Suprapubic skin (tissue), 4 donors: ENCODE results near the gene ANLN. TPM values are rescaled to one million over a fixed set of nuclear protein-coding genes. Genes with fewer than 3 reads are reported as not detected.

Source experiments
- DNase-seq, 2 donors: peaks; one replicate each; pipeline ENCODE4 v3.0.0-alpha.2; 2019; ENCODE audit warnings: low spot score in 2 of 2
- H3K27ac ChIP-seq: fragments of 200-600 bp; sonication (generic); one replicate; pipeline ENCODE4 v1.5.1; 2019
- H3K27me3 ChIP-seq: fragments of 200-600 bp; sonication (generic); one replicate; pipeline ENCODE4 v1.5.1; 2019
- H3K36me3 ChIP-seq: fragments of 200-600 bp; sonication (generic); one replicate; pipeline ENCODE4 v1.5.1; 2019
- H3K4me1 ChIP-seq: fragments of 200-600 bp; sonication (generic); one replicate; pipeline ENCODE4 v1.5.1; 2019
- H3K4me3 ChIP-seq: fragments of 200-600 bp; sonication (generic); one replicate; pipeline ENCODE4 v1.5.1; 2019; ENCODE audit warnings: mild to moderate bottlenecking
- H3K9me3 ChIP-seq: fragments of 200-600 bp; sonication (generic); one replicate; pipeline ENCODE4 v1.5.1; 2019
- CTCF ChIP-seq, 2 donors: fragments of 200-600 bp in 1 of 2; fragments of 450-650 bp in 1 of 2; sonication (generic) in 1 of 2; IDR thresholded peaks; one replicate each; pipeline ENCODE4 v1.5.1; 2016 to 2019; ENCODE audit warnings: antibody characterized with exemption in 2 of 2, mild to moderate bottlenecking in 1 of 2, moderate library complexity in 1 of 2
- EP300 ChIP-seq: sonication (generic); formaldehyde crosslinking; IDR thresholded peaks from one replicate; pipeline ENCODE4 v1.6.1; 2017; ENCODE audit warnings: antibody characterized with exemption
- POLR2A ChIP-seq, 2 donors: fragments of 450-650 bp; IDR thresholded peaks; one replicate each; pipeline ENCODE4 v1.6.1; 2017; ENCODE audit warnings: antibody characterized with exemption in 2 of 2, mild to moderate bottlenecking in 2 of 2, moderate library complexity in 2 of 2
- POLR2AphosphoS5 ChIP-seq, 3 donors: sonication (generic); formaldehyde crosslinking; IDR thresholded peaks; one replicate each; pipeline ENCODE4 v1.6.1; 2017; ENCODE audit warnings: antibody characterized with exemption in 3 of 3
- WGBS: methylation state at CpG from one replicate; pipeline ENCODE4 v1.1.5; 2018; 5-methylcytosine and 5-hydroxymethylcytosine counted together
- total RNA-seq, 4 donors: library from RNA; depleted of rRNA; stranded (reverse); fragments of >200 nt; gene quantifications; one replicate each; pipeline ENCODE4 v1.1.0, GENCODE V29; 2016

The ANLN gene
- total RNA-seq, 4 donors from 2014 or later: 10.1 to 33.5 (median 17.9) TPM

GRCh38 chr7:36349626-36350025, 40.0 kb upstream of the ANLN start:
- 60% methylated on average over 2 of the region's 2 CpGs for WGBS
- no peak for TF ChIP-seq CTCF (IDR thresholded peaks at IDR 0.05)
- TF ChIP-seq EP300: no peak
- no peak for TF ChIP-seq POLR2A (IDR thresholded peaks at IDR 0.05)
- no peak for TF ChIP-seq POLR2AphosphoS5 (IDR thresholded peaks at IDR 0.05)

GRCh38 chr7:36355490-36355889, 34.2 kb upstream of the ANLN start:
- no peaks in the 10 kb centered on the region for H3K4me1 ChIP-seq
- H3K27ac ChIP-seq: no peak overlapping the region
- DNase-seq: no peak
- 78% methylated on average over 3 of the region's 3 CpGs for WGBS
- H3K9me3 ChIP-seq: no peaks in the 10 kb centered on the region
- H3K27me3 ChIP-seq: no peaks in the 10 kb centered on the region
- no peak overlapping the region for H3K4me3 ChIP-seq
- TF ChIP-seq POLR2A (IDR thresholded peaks at IDR 0.05) (no peak), CTCF (IDR thresholded peaks at IDR 0.05) (no peak), POLR2AphosphoS5 (IDR thresholded peaks at IDR 0.05) (no peak), EP300 (no peak)
- H3K36me3 ChIP-seq: no peaks in the 10 kb centered on the region

More at GRCh38 chr7:36349626-36350025, 40.0 kb upstream of the ANLN start:
- H3K4me3 ChIP-seq: no peak overlapping the region
- H3K27me3 ChIP-seq: no peaks in the 10 kb centered on the region
- H3K4me1 ChIP-seq: peaks cover 2% of the 10 kb centered on the region
- DNase-seq: no peak
- H3K27ac ChIP-seq: no peak overlapping the region
- no peaks in the 10 kb centered on the region for H3K36me3 ChIP-seq
- no peaks in the 10 kb centered on the region for H3K9me3 ChIP-seq

GRCh38 chr7:36357054-36357453, 32.6 kb upstream of the ANLN start:
- no peaks in the 10 kb centered on the region for H3K9me3 ChIP-seq
- TF ChIP-seq POLR2A (IDR thresholded peaks at IDR 0.05) (no peak), CTCF (IDR thresholded peaks at IDR 0.05) (no peak), POLR2AphosphoS5 (IDR thresholded peaks at IDR 0.05) (no peak), EP300 (no peak)
- H3K27me3 ChIP-seq: no peaks in the 10 kb centered on the region
- no peaks in the 10 kb centered on the region for H3K36me3 ChIP-seq
- no peak overlapping the region for H3K27ac ChIP-seq
- WGBS: 97% methylated on average over 3 of the region's 3 CpGs
- no peak for DNase-seq
- H3K4me1 ChIP-seq: no peaks in the 10 kb centered on the region
- no peak overlapping the region for H3K4me3 ChIP-seq

GRCh38 chr7:36358589-36358988, 31.1 kb upstream of the ANLN start:
- Histone ChIP-seq H3K27me3 (no peaks in the 10 kb centered on the region), H3K4me1 (no peaks in the 10 kb centered on the region), H3K36me3 (no peaks in the 10 kb centered on the region), H3K4me3 (no peak overlapping the region), H3K9me3 (no peaks in the 10 kb centered on the region), H3K27ac (no peak overlapping the region)
- no peak for TF ChIP-seq EP300
- no peak for DNase-seq
- 89% methylated on average over 1 of the region's 1 CpG for WGBS

GRCh38 chr7:36360244-36360643, 29.4 kb upstream of the ANLN start:
- H3K4me1 ChIP-seq: no peaks in the 10 kb centered on the region
- 69% methylated on average over 4 of the region's 4 CpGs for WGBS
- no peaks in the 10 kb centered on the region for H3K27me3 ChIP-seq
- H3K4me3 ChIP-seq: no peak overlapping the region
- H3K36me3 ChIP-seq: no peaks in the 10 kb centered on the region
- DNase-seq: no peak
- no peak for TF ChIP-seq CTCF (IDR thresholded peaks at IDR 0.05)
- TF ChIP-seq POLR2AphosphoS5 (IDR thresholded peaks at IDR 0.05): no peak
- TF ChIP-seq POLR2A (IDR thresholded peaks at IDR 0.05): no peak
- no peak for TF ChIP-seq EP300
- no peak overlapping the region for H3K27ac ChIP-seq
- no peaks in the 10 kb centered on the region for H3K9me3 ChIP-seq

GRCh38 chr7:36361227-36361626, 28.4 kb upstream of the ANLN start:
- no peaks in the 10 kb centered on the region for H3K27me3 ChIP-seq
- H3K9me3 ChIP-seq: no peaks in the 10 kb centered on the region
- TF ChIP-seq POLR2AphosphoS5 (IDR thresholded peaks at IDR 0.05) (no peak), CTCF (IDR thresholded peaks at IDR 0.05) (no peak), POLR2A (IDR thresholded peaks at IDR 0.05) (no peak), EP300 (no peak)
- no peaks in the 10 kb centered on the region for H3K36me3 ChIP-seq
- no peaks in the 10 kb centered on the region for H3K4me1 ChIP-seq
- no peak for DNase-seq
- WGBS: 84% methylated on average over 4 of the region's 4 CpGs
- no peak overlapping the region for H3K27ac ChIP-seq
- H3K4me3 ChIP-seq: no peak overlapping the region
